AG20443 (cell line): ENCODE results near the gene SPESP1.
"Not testable (repeated sequence)": the region's sequence is repeated elsewhere in the genome, so short reads cannot be mapped to it uniquely, and the experiment has no call there.

Experiments
- DNase-seq: peaks from one replicate; pipeline ENCODE4 v3.0.0; 2012; ENCODE audit warnings: low spot score, mixed read lengths

Gene SPESP1

DNA sequence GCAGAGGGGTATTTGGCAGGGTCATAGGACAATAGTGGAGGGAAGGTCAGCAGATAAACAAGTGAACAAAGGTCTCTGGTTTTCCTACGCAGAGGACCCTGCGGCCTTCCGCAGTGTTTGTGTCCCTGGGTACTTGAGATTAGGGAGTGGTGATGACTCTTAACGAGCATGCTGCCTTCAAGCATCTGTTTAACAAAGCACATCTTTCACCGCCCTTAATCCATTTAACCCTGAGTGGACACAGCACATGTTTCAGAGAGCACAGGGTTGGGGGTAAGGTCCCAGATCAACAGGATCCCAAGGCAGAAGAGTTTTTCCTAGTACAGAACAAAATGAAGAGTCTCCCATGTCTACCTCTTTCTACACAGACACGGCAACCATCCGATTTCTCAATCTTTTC is 33.4 kb downstream of the SPESP1 start:
- DNase-seq: not testable (repeated sequence)

GRCh38 chr15:68966996-68967395 is 36.7 kb downstream of the SPESP1 start:
- no peak for DNase-seq

- no peak for DNase-seq
Observed at GRCh38 chr15:68967948-68968347, 37.6 kb downstream of the SPESP1 start.

- DNase-seq: no peak
Observed at GRCh38 chr15:68969298-68969697, 39.0 kb downstream of the SPESP1 start.

DNA sequence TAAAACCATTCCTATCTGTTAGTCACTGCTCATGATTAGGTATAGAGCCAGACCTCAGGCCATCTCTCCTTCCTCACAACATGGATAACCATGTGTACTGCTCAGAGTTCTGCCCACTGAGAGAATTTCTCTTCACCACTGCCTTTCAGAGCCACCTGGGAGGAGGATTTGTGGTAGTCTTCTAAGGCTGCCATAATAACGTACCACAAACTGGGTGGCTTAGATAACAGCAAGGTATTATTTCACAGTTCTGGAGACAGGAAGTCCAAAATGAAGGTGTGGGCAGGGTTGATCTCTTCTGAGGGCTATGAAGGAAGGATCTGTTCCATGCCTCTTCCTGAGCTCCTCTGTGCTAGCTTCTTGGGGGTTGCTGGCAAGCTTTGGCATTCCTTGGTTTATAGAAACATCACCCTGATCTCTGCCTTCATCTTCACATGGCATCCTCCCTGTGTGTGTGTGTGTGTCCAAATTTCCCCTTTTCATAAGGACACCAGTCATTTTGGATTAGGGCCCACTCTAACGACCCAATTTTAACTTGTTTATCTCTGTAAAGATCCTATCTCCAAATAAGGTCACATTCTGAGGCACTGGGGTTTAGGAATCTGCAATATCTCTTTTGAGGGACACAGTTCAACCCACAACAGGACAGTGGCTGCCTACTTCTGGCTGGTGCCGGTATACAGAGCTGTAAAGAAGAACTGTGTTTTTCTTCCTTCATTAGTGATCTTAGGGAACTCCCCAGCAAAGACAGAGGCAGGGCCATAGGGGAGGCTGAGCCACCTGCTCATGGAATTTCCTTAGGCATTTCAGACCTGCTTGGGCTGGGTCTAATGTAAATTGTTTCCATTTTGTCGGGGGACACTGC is 42.1 kb downstream of the SPESP1 start:
- DNase-seq: no peak

GRCh38 chr15:68975651-68976160 is 45.4 kb downstream of the SPESP1 start:
- DNase-seq: not testable (repeated sequence)

- not testable (repeated sequence) for DNase-seq
Observed at GRCh38 chr15:68977426-68977825, 47.1 kb downstream of the SPESP1 start.

GRCh38 chr15:68979006-68979405 is 48.7 kb downstream of the SPESP1 start:
- no peak for DNase-seq

DNA sequence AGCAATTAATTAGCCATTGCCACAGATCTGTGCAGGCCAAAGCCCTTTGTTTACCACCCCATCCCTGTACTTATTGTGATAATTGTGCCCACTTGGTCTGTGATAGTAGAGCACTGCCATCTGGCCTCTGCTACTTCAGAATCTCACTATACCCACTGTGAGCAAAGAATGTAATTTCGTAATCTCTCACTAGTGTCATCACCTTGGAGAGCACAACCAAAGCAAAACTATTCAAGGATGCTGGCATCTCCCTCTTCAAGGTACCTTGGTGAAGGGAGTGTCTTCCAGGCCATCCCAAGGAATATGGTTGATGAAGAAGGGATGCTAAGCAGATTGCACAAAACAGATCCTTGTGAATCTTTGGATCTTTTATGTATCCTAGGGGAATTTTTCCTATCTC is 49.5 kb downstream of the SPESP1 start:
- DNase-seq: no peak

GRCh38 chr15:68980786-68981185 is 50.5 kb downstream of the SPESP1 start:
- DNase-seq: no peak

GRCh38 chr15:68981941-68982340 is 51.6 kb downstream of the SPESP1 start:
- no peak for DNase-seq

DNA sequence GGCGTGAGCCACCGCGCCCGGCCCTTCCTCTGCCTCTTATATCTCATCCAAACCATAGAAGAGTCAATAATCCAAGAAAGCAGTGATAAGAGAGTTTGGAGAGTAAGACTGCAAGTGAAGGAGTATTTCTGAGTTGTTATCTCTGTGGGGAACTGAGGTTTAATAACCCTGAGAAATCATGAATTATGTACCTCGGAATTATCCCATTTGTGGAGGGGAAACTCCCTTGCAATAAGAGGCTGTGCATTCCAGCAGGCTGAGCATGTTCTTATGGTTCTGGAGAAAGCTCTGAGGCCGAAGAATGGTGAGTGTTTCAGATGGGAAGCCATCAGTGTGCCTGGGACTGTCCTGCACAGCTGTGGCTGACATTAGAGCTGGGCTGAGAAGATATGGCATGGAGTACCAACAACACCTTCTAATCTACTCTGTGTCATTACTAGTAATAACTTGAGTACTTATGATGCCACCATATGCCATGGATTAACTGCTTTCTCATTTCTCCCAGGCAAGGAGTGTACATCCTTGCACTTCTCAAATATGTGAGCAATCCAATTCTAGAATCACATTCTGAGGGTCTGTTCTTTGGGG is 52.7 kb downstream of the SPESP1 start:
- DNase-seq: no peak

DNA sequence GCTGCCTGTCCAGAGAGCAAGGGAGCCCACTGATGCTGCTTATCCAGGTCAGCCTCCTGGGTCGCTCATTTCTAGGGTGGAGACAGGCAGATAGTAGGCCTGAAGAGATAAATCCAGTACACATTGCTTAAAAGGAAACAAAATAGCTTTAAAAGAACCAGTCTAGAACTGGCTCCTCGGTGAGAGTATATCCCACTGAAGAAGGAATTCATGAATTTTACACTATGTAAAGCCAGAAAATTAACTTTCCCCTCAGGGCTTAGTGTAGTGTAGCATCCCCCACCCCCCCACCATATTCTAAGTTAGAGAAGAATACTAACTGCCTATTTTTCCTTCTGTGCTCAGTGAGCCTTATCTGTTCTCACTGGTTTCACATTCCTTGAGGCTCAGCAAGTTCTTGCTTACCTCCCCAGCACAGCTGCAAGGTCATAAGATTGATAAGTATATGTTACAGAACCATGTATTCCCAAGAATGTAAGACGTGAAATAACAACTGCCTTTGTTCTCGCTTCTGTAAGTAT is 53.7 kb downstream of the SPESP1 start:
- DNase-seq: no peak

DNA sequence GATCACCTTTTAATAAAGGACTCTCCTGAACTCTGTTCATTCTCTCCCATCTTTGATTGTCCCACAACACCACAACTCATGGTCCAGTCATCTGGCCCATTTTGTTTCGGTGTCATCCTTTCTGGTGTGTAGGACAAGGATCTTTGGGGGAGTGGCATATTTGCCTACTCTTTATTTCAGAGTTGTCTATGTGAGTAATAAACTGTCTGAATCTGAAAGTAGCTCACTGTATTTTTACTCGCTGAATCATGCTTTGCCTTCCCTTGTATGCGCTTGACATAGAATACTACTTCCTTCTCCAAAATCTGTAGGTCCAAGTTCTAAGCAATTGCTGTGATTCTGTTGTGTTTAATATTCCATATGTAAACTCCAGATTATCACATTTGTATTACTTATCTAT is 54.3 kb downstream of the SPESP1 start:
- DNase-seq: no peak

DNA sequence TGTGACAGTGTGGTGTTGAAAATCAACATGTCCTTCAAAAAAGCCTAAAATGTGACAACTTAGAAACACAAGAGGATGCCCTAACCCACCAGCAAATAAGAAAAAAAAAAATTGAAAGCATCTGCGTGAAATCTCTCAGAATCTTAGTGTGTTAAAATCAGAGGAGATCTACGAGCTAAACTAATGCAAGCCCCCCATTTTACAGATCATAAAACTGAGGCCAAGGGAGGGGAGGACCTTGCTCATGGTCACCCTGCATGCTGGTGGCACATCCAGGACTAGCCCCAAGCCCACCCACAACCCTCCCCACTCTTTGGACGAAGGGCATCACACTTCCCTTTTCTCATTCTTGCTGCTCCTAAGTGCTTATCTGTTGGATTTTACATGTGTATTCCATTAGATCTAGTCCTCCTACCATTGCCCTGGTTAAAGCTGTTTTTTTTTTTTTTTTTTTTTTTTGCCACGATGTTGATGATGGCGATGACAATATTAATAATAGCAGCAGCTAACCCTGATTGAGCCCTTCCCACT is 55.1 kb downstream of the SPESP1 start:
- no peak for DNase-seq

DNA sequence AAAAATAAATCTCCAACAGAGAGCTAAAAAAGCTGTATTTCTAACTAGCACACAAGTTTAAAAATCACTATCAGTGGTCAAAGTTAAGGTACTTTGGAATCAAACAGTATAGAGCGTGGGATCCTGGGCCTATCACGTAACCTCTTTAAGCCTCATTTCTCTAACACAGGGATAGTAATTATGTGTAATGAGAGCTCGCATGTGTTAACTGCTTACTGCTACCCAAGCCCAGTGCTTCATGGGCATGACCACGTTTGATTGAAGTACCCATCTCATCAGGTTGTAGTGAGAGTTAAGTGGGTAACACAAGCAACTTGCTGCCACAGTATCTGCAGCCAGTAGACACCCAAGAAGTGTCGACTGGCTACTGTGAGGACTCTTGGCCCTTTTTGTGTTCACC is 56.0 kb downstream of the SPESP1 start:
- DNase-seq: no peak

DNA sequence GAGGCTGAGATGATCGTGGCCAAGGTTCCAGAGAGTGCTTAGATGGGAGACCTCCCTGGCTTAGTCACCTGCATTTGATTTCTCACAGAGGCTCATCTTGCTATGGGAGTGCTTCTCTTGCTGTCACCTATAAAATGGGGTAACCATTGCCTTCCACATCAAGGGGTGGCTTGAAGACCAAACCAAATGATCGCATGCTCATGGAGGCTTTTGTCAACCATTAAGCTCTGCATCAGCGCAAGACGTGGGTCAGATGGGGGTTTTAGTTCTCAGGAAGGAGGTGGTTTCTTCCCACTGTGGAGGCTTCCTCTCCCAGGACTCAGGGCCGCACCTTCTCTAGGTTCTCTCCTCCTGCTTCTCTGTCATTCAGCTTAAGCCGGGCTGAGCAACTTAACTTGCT is 56.8 kb downstream of the SPESP1 start:
- no peak for DNase-seq

GRCh38 chr15:68987676-68988075 is 57.4 kb downstream of the SPESP1 start:
- no peak for DNase-seq

GRCh38 chr15:68989541-68990230 is 59.4 kb downstream of the SPESP1 start:
- no peak for DNase-seq

GRCh38 chr15:68990231-68990991 is 60.1 kb downstream of the SPESP1 start:
- no peak for DNase-seq

GRCh38 chr15:68990992-68991500 is 60.7 kb downstream of the SPESP1 start:
- no peak for DNase-seq
